ENCODE results near the gene CRYAA. TPM values are rescaled to one million over a fixed set of nuclear protein-coding genes. Genes with fewer than 3 reads are reported as not detected.

The CRYAA gene
- total RNA-seq, 1 experiment from 2014 or later: not detected

- Mint-ChIP-seq H3K9me3 (ENCODE audit: low read depth, unreplicated experiment) (no peaks in the 10 kb centered on the region), H3K27ac (ENCODE audit: unreplicated experiment) (no peak overlapping the region), H3K4me1 (ENCODE audit: low read depth, unreplicated experiment) (no peaks in the 10 kb centered on the region), H3K36me3 (ENCODE audit: insufficient read depth, unreplicated experiment) (no peaks in the 10 kb centered on the region), H3K4me3 (ENCODE audit: low read depth, unreplicated experiment) (no peak overlapping the region), H3K27me3 (ENCODE audit: unreplicated experiment) (peaks cover 10% of the 10 kb centered on the region)
- no TSS peak for BruUV-seq (replicated peaks)
- intact Hi-C loops (cut with micrococcal nuclease; ENCODE audit: unreplicated experiment): no loop called here
- no peak for TF ChIP-seq CTCF (IDR thresholded peaks at IDR 0.05; ENCODE audit: unreplicated experiment)
- no peak for DNase-seq
- CTCF ChIA-PET: no interaction called here
These were observed 35.8 kb downstream of the CRYAA start for GRCh38 chr21:43204638-43205037.

- no peak overlapping the region for H3K27ac Mint-ChIP-seq (ENCODE audit: unreplicated experiment)
- intact Hi-C loops (cut with micrococcal nuclease; ENCODE audit: unreplicated experiment): no loop called here
- H3K9me3 Mint-ChIP-seq (ENCODE audit: low read depth, unreplicated experiment): no peaks in the 10 kb centered on the region
- no peak overlapping the region for H3K4me3 Mint-ChIP-seq (ENCODE audit: low read depth, unreplicated experiment)
- peaks cover 16% of the 10 kb centered on the region for H3K4me1 Mint-ChIP-seq (ENCODE audit: low read depth, unreplicated experiment)
- TF ChIP-seq CTCF (IDR thresholded peaks at IDR 0.05; ENCODE audit: unreplicated experiment): no peak
- CTCF ChIA-PET: no interaction called here
- H3K36me3 Mint-ChIP-seq (ENCODE audit: insufficient read depth, unreplicated experiment): peaks cover 3% of the 10 kb centered on the region
- DNase-seq: no peak
- BruUV-seq (replicated peaks): no TSS peak
- H3K27me3 Mint-ChIP-seq (ENCODE audit: unreplicated experiment): peaks cover 10% of the 10 kb centered on the region
These were observed 37.6 kb downstream of the CRYAA start for GRCh38 chr21:43206231-43207042.

DNA sequence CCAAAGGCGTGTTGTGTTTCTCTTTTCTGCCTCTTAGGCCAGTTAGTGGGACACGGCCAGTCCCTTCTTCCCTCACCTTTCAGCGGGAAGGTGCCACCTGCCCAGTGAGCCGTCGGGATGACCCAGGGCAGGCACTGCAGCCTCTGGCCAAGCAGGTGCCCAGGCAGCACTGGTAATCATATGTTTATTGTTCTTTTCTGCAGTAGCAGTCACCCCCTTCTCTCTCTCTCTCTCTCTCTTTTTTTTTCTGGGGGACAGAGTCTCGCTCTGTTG lies 38.2 kb downstream of the CRYAA start:
- H3K27ac Mint-ChIP-seq (ENCODE audit: unreplicated experiment): no peak overlapping the region
- H3K4me1 Mint-ChIP-seq (ENCODE audit: low read depth, unreplicated experiment): peaks cover 20% of the 10 kb centered on the region
- no peak for DNase-seq
- no TSS peak for BruUV-seq (replicated peaks)
- intact Hi-C loops (cut with micrococcal nuclease; ENCODE audit: unreplicated experiment): no loop called here
- CTCF ChIA-PET: no interaction called here
- no peak for TF ChIP-seq CTCF (IDR thresholded peaks at IDR 0.05; ENCODE audit: unreplicated experiment)
- no peak overlapping the region for H3K4me3 Mint-ChIP-seq (ENCODE audit: low read depth, unreplicated experiment)
- H3K36me3 Mint-ChIP-seq (ENCODE audit: insufficient read depth, unreplicated experiment): peaks cover 5% of the 10 kb centered on the region
- H3K27me3 Mint-ChIP-seq (ENCODE audit: unreplicated experiment): peaks cover 10% of the 10 kb centered on the region
- H3K9me3 Mint-ChIP-seq (ENCODE audit: low read depth, unreplicated experiment): no peaks in the 10 kb centered on the region

DNA sequence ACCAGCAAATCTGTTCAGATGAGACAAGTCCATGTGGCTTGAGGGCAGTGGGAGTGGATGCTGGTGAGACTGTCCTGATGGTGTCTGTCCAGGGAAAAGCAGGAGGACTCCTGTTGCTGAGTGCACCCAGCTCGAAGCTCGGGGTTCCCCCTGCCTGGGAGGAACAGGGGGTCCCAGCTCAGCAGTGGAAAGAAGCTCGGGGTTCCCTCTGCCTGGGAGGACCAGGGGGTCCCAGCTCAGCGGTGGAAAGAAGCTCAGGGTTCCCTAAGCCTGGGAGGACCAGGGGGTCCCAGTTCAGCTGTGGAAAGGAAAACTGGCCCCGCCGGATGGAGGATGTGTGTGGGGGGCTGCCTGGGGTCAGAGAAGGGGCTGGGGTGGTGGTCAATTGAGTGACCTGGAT lies 39.1 kb downstream of the CRYAA start:
- H3K27ac Mint-ChIP-seq (ENCODE audit: unreplicated experiment): no peak overlapping the region
- no peaks in the 10 kb centered on the region for H3K9me3 Mint-ChIP-seq (ENCODE audit: low read depth, unreplicated experiment)
- peaks cover 20% of the 10 kb centered on the region for H3K4me1 Mint-ChIP-seq (ENCODE audit: low read depth, unreplicated experiment)
- no TSS peak for BruUV-seq (replicated peaks)
- H3K4me3 Mint-ChIP-seq (ENCODE audit: low read depth, unreplicated experiment): no peak overlapping the region
- CTCF ChIA-PET: no interaction called here
- peaks cover 5% of the 10 kb centered on the region for H3K36me3 Mint-ChIP-seq (ENCODE audit: insufficient read depth, unreplicated experiment)
- no peak for TF ChIP-seq CTCF (IDR thresholded peaks at IDR 0.05; ENCODE audit: unreplicated experiment)
- intact Hi-C loops (cut with micrococcal nuclease; ENCODE audit: unreplicated experiment): no loop called here
- no peak for DNase-seq
- peaks cover 10% of the 10 kb centered on the region for H3K27me3 Mint-ChIP-seq (ENCODE audit: unreplicated experiment)

All from Calu3 (cell line).